ENCODE measurements around the gene SPDEF.

- TF ChIP-seq CTCF (IDR thresholded peaks at IDR 0.05): no peak
- TF ChIP-seq POLR2AphosphoS5 (IDR thresholded peaks at IDR 0.05): no peak
- no peak for TF ChIP-seq POLR2A (IDR thresholded peaks at IDR 0.05)
- TF ChIP-seq EP300 (IDR thresholded peaks at IDR 0.05): no peak
Observed at GRCh38 chr6:34530753-34531365, 25.3 kb downstream of the SPDEF start.

All from suprapubic skin (tissue), 4 donors.